Measurements from ENCODE around the gene LCP2. TPM values are rescaled to one million over a fixed set of nuclear protein-coding genes. Genes with fewer than 3 reads are reported as not detected.

LCP2 gene
- total RNA-seq, 1 donor, result not detected

DNA sequence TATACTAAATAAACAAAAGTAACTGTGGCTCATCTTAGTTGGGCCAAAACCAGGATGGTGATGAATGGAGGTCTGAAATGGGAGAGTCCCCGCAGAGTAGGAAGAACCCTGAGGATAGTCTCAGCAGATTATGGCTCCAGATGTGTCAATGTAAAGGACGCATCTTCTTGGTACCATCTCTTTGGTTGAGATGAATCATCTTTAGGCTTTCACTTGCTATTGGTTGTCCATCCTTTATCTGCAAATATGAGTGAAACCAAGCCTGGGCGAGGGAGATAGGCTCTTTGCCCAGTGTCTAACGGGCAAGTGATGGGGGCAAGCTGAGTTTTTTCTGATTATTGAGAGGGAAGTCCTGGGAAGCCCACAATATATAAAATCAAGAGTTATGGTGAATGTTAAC, 19.4 kb upstream of the LCP2 start:
- no peaks in the 10 kb centered on the region for H3K4me1 ChIP-seq (ENCODE audit: insufficient read depth, low read length)
- H3K79me2 ChIP-seq (ENCODE audit: insufficient read depth, low read length), result no peaks in the 10 kb centered on the region
- H3K27ac ChIP-seq (ENCODE audit: low read depth, low read length), result no peak overlapping the region
- no peak overlapping the region for H2AFZ ChIP-seq (ENCODE audit: low read length)
- TF ChIP-seq, protein P1, sequence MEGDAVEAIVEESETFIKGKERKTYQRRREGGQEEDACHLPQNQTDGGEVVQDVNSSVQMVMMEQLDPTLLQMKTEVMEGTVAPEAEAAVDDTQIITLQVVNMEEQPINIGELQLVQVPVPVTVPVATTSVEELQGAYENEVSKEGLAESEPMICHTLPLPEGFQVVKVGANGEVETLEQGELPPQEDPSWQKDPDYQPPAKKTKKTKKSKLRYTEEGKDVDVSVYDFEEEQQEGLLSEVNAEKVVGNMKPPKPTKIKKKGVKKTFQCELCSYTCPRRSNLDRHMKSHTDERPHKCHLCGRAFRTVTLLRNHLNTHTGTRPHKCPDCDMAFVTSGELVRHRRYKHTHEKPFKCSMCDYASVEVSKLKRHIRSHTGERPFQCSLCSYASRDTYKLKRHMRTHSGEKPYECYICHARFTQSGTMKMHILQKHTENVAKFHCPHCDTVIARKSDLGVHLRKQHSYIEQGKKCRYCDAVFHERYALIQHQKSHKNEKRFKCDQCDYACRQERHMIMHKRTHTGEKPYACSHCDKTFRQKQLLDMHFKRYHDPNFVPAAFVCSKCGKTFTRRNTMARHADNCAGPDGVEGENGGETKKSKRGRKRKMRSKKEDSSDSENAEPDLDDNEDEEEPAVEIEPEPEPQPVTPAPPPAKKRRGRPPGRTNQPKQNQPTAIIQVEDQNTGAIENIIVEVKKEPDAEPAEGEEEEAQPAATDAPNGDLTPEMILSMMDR (IDR thresholded peaks at IDR 0.05; ENCODE audit: extremely low read depth, low read depth, low read length), result no peak
- no peak for DNase-seq (ENCODE audit: insufficient read length, low spot score, missing footprints)
- H3K4me3 ChIP-seq (ENCODE audit: insufficient read depth, low read length), result no peak overlapping the region
- no peaks in the 10 kb centered on the region for H4K20me1 ChIP-seq (ENCODE audit: insufficient read depth, low read length)
- H3K9me3 ChIP-seq (ENCODE audit: low read depth, low read length), result no peaks in the 10 kb centered on the region
- H3K4me2 ChIP-seq (ENCODE audit: insufficient read depth, low read length), result no peak overlapping the region
- H3K36me3 ChIP-seq (ENCODE audit: insufficient read depth, low read length), result no peaks in the 10 kb centered on the region
- H3K27me3 ChIP-seq (ENCODE audit: insufficient read depth, low read length), result no peaks in the 10 kb centered on the region

DNA sequence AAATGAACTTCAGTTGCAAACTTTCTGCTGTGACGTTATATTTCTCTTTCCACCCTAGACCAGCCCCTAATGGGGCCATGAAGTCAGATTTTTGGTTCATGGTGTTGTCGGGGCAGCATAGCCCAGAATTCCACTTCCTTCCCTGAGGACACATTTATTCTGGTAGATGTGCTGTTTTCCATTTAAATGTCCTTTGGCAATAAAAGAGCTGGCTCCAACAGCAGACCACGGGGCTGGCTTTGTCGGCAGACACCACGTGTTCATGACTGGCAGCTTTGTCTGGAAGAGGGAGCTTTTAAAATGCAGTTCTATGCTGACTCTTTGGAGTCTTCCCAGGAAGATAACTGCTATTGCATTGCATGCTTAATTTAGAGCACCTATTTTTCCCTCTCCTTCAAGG, 17.6 kb upstream of the LCP2 start:
- DNase-seq (ENCODE audit: insufficient read length, low spot score, missing footprints), result no peak
- TF ChIP-seq, protein P1 (IDR thresholded peaks at IDR 0.05; ENCODE audit: extremely low read depth, low read depth, low read length), result no peak
- Histone ChIP-seq H3K9me3 (ENCODE audit: low read depth, low read length) (no peaks in the 10 kb centered on the region), H4K20me1 (ENCODE audit: insufficient read depth, low read length) (no peaks in the 10 kb centered on the region), H3K27me3 (ENCODE audit: insufficient read depth, low read length) (no peaks in the 10 kb centered on the region), H3K27ac (ENCODE audit: low read depth, low read length) (no peak overlapping the region), H3K79me2 (ENCODE audit: insufficient read depth, low read length) (no peaks in the 10 kb centered on the region), H3K4me2 (ENCODE audit: insufficient read depth, low read length) (no peak overlapping the region), H3K4me3 (ENCODE audit: insufficient read depth, low read length) (no peak overlapping the region), H3K4me1 (ENCODE audit: insufficient read depth, low read length) (no peaks in the 10 kb centered on the region), H2AFZ (ENCODE audit: low read length) (no peak overlapping the region), H3K36me3 (ENCODE audit: insufficient read depth, low read length) (no peaks in the 10 kb centered on the region)

DNA sequence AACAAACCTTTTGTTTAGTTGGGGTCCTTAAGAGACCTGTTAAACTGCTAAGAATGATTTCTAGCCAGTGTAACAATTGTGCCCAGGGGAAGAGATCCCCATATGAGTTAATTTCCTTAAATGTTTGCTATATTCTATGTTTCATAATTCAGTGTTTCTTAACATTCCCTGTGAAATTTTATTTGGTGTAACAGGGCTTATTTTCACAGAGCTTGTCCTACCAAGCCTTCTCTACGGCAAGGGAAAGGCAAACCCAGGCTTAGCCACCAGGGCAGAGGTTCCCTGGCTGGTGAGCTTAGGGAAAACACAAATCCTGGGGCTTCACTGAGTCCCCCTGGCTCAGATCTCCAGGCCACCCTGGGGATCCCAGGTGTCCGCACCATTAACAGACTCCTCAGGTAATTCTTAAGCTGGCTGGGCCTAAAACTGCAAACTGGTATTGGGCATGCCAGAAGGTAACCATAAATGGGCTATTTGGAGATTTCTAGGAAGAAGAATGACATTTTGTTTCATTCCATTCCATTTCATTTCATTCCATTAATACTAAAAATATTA, 17.0 kb upstream of the LCP2 start:
- no peak overlapping the region for H3K4me3 ChIP-seq (ENCODE audit: insufficient read depth, low read length)
- H3K27me3 ChIP-seq (ENCODE audit: insufficient read depth, low read length), result no peaks in the 10 kb centered on the region
- no peak for DNase-seq (ENCODE audit: insufficient read length, low spot score, missing footprints)
- H4K20me1 ChIP-seq (ENCODE audit: insufficient read depth, low read length), result no peaks in the 10 kb centered on the region
- no peaks in the 10 kb centered on the region for H3K4me1 ChIP-seq (ENCODE audit: insufficient read depth, low read length)
- no peaks in the 10 kb centered on the region for H3K36me3 ChIP-seq (ENCODE audit: insufficient read depth, low read length)
- H3K79me2 ChIP-seq (ENCODE audit: insufficient read depth, low read length), result no peaks in the 10 kb centered on the region
- TF ChIP-seq, protein P1 (IDR thresholded peaks at IDR 0.05; ENCODE audit: extremely low read depth, low read depth, low read length), result no peak
- no peak overlapping the region for H3K27ac ChIP-seq (ENCODE audit: low read depth, low read length)
- no peak overlapping the region for H3K4me2 ChIP-seq (ENCODE audit: insufficient read depth, low read length)
- no peaks in the 10 kb centered on the region for H3K9me3 ChIP-seq (ENCODE audit: low read depth, low read length)
- H2AFZ ChIP-seq (ENCODE audit: low read length), result no peak overlapping the region

DNA sequence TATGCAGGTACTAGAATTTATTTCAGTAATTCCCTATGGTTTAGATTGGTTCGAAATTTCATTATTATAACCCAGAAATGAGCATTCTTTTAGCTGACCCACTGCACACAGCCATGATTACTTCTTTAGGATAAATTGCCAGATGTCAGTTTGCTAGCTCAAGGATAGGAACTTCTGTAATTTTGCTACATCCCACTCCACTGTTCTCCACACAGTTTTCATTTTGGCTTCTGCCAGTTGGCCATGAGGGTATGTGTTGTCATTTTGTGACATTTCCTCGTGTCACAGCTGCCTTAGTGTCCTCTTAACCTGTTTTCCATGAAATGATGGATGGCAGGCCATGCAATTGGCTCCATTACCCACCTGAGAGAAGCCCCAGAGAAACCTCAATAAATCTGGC, 16.2 kb upstream of the LCP2 start:
- no peak overlapping the region for H3K4me2 ChIP-seq (ENCODE audit: insufficient read depth, low read length)
- DNase-seq (ENCODE audit: insufficient read length, low spot score, missing footprints), result no peak
- no peaks in the 10 kb centered on the region for H3K9me3 ChIP-seq (ENCODE audit: low read depth, low read length)
- H3K79me2 ChIP-seq (ENCODE audit: insufficient read depth, low read length), result no peaks in the 10 kb centered on the region
- no peak overlapping the region for H3K4me3 ChIP-seq (ENCODE audit: insufficient read depth, low read length)
- H4K20me1 ChIP-seq (ENCODE audit: insufficient read depth, low read length), result no peaks in the 10 kb centered on the region
- TF ChIP-seq, protein P1 (IDR thresholded peaks at IDR 0.05; ENCODE audit: extremely low read depth, low read depth, low read length), result no peak
- H3K27me3 ChIP-seq (ENCODE audit: insufficient read depth, low read length), result no peaks in the 10 kb centered on the region
- H3K4me1 ChIP-seq (ENCODE audit: insufficient read depth, low read length), result no peaks in the 10 kb centered on the region
- H3K27ac ChIP-seq (ENCODE audit: low read depth, low read length), result no peak overlapping the region
- H2AFZ ChIP-seq (ENCODE audit: low read length), result no peak overlapping the region
- H3K36me3 ChIP-seq (ENCODE audit: insufficient read depth, low read length), result no peaks in the 10 kb centered on the region

Measured in osteoblast (primary cell).